ENCODE measurements around the gene VPS13D.

Gene VPS13D

DNA sequence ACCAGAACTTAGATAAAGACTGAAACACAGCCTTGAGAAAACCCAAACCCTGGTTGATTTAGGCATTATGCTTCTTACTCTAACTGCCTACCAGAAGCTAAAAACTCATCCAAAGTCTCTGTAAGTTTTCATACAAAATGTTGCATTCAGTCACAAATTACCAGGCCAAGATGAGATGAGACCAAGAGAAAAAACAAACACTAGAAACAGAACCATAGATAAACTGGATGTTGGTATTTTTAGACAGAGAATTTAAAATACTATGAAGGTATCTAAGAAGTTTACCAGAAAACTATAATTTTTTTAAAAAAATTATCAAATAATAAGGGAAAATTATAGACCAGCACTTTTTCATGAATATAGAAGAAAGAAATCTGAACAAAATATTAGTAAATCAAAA is 180.5 kb downstream of the VPS13D start:
- DNase-seq = no peak

- DNase-seq = no peak
Observed at GRCh38 chr1:12411098-12411497, 181.3 kb downstream of the VPS13D start.

GRCh38 chr1:12411747-12412146 is 181.9 kb downstream of the VPS13D start:
- no peak for DNase-seq

DNA sequence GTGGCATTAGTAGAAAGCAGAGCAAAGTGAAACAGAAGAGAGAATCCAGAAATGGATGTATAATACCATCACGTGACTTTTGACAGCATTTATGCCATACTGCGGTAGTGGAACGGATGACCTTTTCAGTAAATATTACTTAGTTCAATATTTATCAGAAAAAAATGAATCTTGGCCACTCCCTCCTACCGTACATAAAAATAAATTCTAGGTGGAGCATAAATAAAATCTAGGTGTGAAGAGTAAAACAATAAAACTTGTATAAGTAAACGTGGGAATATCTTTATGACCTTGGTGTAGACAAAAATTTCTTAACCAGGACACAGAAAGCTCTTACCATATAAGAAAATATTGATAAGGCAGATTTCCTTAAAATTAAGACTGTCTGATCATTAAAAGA is 182.6 kb downstream of the VPS13D start:
- DNase-seq = no peak

- DNase-seq = peak; percentile 9
Observed at GRCh38 chr1:12413664-12414410, 184.0 kb downstream of the VPS13D start.

GRCh38 chr1:12414444-12415018 is 184.7 kb downstream of the VPS13D start:
- DNase-seq = no peak

- no peak for DNase-seq
Observed at GRCh38 chr1:12415038-12415466, 185.2 kb downstream of the VPS13D start.

GRCh38 chr1:12416101-12416500 is 186.3 kb downstream of the VPS13D start:
- no peak for DNase-seq

GRCh38 chr1:12416744-12417143 is 186.9 kb downstream of the VPS13D start:
- no peak for DNase-seq

DNA sequence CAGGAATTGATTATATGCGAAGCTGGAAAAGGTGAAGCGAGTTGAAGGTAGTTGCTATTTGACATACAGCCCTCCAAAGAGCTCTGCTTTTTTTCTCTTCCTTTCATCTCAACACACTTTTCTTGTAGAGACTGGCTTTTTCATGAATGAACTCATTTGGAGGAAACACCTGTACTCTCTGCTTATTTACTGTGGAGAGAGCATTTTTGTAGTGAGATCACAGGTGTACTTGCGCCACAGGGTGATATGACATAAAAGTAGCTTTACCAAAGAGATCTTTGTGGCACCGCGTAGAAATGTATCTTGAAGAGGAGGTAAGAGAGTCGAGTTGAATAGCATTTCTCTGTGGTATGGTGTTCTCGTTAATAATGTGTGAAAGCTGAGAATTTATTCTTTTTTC is 187.6 kb downstream of the VPS13D start:
- DNase-seq = no peak

GRCh38 chr1:12420171-12420570 is 190.3 kb downstream of the VPS13D start:
- DNase-seq = no peak

GRCh38 chr1:12422488-12422887 is 192.7 kb downstream of the VPS13D start:
- no peak for DNase-seq

- no peak for DNase-seq
Observed at GRCh38 chr1:12424087-12424529, 194.3 kb downstream of the VPS13D start.

DNA sequence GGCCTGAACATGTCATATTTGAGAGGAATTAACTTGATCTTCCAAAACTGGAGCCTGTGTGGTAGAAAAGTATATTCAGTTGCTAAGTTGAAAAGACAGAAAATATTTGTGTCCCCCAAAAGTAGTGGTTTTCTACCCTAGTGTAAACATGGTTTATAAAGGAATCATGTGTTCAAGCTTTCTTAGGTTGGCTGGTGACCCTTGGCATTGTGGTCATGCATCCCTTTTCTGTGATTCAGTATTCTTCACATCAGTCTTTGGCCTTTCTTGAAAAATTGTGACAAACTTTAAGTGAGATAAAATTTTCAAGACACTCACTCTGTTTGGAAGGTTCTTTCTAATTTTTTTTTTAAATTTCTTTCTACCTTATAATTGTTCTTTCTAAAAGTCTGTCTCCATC is 195.0 kb downstream of the VPS13D start:
- no peak for DNase-seq

DNA sequence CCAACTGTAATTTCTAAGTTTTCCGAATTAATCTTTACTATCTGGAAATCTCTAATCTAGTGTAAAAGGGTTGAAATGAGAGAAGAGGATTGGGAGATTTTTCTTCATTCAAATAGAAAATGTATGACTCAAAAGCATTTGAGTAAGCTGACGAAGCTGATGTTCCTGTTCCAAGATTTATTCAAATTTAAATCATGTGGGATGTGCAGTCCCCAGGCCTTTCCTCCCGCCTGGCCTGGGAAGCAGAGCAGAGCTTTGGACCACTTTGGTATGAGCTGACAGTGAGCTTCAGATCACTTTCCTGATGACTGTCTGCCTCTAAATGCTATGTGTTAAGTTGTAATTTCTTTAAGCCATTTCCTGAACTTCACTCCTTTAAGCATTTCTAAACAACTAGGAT is 196.2 kb downstream of the VPS13D start:
- no peak for DNase-seq

- DNase-seq = no peak
Observed at GRCh38 chr1:12428334-12428733, 198.5 kb downstream of the VPS13D start.

DNA sequence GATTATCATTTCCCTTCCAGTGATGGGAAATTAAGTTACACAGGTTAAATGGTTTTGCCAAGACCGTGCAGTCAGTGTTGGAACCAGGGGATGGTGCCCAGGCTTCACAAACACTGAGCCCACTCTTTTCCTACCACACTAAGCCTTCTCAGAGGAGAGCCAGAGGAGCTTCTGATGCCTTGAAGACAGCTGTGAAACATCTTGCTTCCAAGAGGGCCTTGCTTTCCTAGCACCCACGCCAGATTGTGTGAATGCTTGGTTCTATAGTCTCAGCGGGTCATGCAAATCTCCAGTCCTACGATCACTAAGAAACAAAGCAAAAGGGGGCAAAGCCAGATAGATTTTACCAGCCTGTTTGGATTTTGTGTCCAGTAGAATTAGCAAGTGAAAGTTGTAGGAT is 200.7 kb downstream of the VPS13D start:
- DNase-seq = no peak

DNA sequence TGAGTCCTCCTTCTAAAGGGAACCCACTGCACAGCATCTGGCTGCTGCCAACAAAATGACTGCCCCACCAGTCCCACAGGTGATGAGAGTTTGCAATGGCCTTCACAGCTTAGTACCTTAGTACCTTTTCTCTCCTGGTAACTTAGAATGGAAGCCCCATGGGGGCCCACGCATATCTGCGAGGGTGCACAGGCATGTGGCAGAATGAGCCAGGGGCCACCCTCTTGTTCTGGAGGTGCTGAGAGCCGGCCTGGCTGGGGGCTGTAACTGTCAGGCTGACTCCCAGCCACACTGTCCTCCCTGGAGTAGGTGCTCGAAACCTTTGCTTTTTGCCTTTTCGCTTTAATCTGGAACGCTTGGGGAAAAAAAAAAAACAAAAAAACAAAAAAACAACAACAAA is 203.1 kb downstream of the VPS13D start:
- DNase-seq = no peak

GRCh38 chr1:12433323-12434053 is 203.7 kb downstream of the VPS13D start:
- DNase-seq = no peak

DNA sequence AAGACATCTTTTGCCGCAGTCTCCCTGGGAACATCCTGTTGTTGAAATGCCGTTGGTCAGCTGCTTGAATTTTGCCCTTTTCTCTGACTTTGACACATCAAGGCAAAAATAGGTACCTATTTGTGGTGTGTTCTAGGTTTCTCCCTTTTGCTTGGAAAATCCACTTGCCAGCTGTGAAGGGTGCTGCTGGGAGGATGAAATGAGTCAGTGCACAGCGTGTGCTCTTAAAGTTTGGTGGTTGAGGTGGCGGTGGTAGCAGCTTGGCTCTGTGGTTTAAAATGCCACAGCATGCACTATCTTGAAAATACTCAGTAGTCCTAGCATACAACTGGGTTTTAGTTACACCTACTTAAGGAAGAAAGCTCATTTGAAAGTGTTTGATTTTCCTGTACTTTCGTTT is 204.3 kb downstream of the VPS13D start:
- DNase-seq = no peak

DNA sequence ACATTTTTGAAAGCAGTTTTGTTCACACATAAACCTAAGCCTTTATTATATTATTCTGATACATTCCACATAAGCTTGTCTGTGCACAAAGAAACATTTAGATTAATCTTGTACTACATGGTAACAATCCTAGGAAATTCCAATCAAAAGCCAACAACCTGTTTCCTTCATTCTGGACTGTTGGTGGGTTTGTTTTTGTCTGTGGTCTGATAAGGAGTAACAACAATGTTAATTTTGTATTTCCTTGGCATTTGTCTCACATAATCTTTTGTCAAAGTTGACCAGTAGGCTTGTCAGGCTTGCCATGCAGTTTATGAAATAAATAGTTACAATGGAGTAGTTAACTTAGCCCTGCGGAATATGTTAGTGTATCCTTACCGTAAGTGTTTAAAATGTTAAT is 204.9 kb downstream of the VPS13D start:
- DNase-seq = no peak

DNA sequence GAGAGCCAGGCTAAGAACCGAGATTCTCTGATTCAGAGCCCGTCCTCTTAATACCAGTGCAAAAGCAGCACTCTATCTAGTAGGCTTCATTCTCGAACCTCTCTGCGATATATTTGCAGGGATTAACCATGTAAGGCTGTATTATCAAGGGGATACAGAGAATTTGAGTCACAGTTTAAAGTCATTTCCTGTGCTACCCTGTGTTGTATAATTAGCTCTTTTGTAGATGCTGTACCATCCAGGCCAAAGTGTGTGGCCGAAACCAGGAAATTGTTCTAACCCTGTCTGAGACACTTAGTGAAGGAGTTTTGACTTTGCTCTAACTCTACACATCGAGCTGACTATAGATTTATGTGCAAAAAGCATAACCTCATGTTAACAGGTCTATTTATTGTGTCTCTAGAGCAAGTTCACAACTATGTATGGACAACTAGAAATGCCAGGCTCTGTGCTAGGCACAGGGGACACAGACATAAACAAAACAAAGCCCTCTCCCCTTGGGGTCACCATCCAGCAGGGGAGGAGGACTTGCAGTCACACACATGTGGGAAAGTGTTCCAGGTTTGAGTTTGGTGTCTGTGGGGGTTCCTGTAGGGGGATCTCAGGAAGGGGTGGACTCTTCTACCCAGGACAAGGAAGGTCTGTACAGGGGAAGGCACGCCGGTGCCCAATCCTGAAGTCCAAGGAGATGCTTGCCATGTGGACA is 206.0 kb downstream of the VPS13D start:
- DNase-seq = no peak

DNA sequence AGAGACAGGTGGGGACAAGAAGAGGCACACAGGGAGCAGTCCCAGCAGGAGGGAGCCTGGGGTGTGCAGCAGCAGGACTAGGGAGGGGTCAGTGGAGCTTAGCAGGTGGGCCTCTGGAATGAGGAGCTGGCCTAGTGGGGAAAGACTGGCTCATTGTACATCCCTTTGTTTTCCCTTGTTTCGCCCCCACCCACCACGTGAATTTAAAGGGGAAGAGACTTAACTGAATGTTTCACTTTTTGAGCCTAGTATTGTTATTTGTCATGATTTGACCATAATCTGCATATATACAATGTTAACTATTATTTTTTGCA is 206.5 kb downstream of the VPS13D start:
- DNase-seq = no peak
